Tongue (tissue), 2 donors: Measurements from ENCODE around the gene GPR35. TPM values are rescaled to one million over a fixed set of nuclear protein-coding genes. Genes with fewer than 3 reads are reported as not detected.
"Not testable (repeated sequence)": the region's sequence is repeated elsewhere in the genome, so short reads cannot be mapped to it uniquely, and the experiment has no call there.

Source experiments
- DNase-seq: peaks from one replicate; pipeline ENCODE4 v3.0.0-alpha.2; 2015
- total RNA-seq: library from RNA; depleted of rRNA; stranded (reverse); fragments of >200 nt; gene quantifications from one replicate; pipeline ENCODE4 v1.2.3, GENCODE V29; 2014

GPR35 gene
- total RNA-seq, 1 donor from 2014 or later = 1.1 TPM

DNA sequence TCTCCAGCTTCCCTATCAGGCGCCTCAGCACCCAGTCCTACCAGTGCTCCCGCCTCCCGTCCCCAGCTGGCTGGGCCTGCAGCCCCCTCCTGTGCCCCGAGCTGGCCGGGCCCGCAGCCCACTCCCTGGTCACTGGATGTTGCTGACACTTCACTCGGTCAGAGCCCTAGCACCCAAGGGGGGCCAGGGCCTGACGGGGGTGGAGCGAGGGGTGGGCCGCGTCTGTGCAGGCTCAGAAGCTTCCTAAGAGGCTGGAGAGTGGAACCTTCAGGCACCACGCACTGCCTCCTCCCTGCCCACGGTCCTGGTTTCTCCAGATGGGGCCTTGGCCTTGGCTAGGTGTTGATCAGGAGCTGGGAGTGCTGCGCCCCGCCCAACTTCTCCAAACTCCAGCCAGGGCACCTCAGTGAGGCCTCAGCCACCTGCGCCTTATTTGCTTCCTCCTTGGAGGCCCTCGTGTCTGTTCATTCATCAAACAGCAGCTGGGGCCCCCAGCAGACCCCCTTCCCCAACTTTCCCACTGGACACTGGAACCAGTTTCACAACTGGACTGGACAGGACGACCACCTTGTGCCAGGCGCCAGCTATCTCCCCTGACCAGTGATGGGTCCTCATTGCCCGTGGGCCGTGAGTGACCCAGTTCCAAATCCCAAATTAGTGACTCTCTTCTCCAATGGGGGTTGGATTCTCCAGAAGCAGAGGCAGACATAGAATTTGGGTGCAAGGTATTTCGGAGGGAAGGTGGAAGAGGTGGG lies 22.0 kb upstream of the GPR35 start:
- DNase-seq = no peak

DNA sequence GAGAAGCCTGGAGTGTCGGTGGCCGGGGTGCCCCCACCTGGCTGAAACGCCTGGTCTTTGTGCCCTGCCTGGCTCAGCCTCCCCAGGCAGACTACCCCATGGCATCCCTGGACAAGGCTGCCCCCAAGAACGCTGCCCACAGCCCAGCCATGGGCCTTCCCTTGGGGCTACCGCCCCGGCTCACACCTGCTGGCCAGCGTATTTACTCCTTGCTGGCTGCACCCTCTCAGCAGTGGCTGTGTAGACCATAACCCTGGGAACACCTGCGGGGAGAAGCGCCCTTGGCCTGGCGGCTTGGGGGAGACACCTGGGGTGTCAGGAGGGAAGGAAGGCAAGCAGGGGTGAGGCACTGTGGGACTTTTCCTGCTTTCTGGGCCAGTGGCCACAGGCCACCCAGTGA lies 21.4 kb upstream of the GPR35 start:
- DNase-seq = no peak

DNA sequence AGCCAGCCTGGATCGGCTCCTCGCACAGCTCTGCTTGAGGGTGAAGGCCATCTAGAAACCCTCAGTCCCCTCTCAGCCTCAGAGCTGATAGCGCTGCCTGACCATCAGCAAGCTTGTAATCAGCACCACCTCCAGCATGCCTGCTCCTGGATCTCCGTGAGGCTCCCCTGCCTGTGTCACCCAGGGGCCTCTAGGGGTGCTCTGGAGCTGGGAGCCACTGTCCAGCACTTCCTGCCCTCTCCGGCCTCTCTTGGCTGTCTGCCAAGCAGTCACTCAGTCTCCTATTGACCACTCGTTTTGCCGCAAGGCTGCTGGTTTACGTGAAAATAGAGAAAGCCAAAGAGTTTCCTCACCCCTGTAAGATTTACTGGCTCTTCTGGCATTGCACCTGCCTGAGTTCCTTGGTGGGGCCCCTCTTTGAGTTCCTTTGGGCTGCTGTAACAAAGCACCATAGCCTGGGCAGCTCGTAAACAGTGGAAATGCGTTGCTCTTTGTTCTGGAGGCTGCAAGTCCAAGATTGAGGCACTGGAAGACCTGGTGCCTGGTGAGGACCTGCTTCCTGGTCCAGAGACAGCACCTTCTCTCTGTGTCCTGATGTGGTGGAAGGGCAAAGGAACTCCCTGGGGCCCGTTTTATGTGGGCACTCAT lies 20.9 kb upstream of the GPR35 start:
- peak; percentile 65 for DNase-seq

DNA sequence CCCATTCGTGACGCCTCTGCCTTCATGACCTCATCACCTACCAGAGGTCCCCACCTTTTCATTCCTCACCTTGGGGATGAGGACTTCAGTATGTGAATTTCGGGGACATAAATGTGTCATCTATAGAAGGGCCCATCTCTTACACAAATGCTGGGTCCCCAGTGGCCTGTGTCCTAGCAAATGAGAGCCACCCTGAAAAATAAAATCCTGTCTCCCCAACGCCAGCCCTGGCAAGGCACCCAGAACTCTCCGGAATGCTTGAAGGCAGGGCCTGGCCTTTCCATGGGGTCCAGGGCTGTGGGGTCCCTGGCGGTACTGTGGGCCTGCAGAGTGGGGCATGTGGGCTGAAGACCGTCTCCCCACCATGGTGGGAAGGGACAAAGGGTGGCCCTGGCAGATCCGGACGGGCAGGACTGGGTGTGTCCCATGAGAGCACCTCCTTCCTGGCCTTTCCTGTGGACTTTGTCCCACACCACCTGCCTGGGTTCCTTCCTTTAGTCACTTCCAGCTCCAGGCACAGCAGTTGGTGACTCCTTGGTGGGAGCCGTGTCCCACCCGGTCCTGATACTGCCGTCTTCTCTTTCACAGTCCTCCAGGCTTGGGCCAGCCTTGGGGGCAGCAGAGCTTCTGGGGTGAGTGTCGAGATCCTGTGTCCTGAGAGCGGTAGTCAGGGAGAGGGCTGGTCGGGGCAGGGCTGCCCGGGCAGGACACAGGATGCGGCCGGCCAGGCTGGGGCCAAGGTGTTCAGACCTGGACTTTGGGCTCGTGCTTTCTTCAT lies 20.2 kb upstream of the GPR35 start:
- DNase-seq = no peak

DNA sequence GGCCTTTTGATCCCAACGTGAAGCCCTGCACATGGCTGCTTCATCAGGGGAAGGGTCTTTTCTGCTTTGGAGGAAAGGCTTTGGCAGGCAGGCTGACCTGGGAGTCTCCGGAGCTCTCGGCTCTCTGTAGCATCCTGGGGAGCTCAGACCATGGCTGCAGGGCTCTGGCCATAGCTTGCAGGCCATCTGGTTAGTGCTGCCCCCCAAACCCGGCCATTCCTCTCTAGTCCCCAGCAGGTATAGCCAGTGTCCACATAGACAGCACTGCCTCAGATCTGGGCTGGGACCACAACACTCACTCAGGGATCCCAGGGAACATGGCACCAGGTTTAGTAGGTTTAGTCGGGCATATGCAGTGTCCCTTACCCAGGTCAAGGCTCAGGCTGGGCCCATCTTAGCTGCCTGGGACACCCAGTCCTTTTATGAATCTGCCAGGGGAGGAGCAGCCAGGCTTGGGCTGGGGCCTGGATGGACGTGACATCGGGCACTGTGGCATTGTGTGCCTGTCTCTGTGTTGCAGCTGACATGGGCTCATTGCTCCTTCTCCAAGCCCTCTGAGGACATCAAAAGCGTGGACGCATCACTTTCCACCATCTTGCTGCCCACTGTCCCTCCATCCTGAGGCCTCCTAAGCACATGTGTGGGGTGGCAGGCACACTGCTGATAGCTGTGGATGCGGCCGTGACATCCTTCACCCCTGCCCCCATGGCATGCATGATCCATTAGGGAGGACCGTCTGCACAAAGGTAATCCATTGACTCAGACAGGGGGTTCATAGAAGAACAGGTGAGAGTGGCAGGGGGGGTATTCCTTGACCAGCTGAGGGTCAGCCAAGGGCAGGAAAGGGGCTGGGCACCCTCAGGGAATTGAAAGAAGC lies 19.2 kb upstream of the GPR35 start:
- DNase-seq = no peak

DNA sequence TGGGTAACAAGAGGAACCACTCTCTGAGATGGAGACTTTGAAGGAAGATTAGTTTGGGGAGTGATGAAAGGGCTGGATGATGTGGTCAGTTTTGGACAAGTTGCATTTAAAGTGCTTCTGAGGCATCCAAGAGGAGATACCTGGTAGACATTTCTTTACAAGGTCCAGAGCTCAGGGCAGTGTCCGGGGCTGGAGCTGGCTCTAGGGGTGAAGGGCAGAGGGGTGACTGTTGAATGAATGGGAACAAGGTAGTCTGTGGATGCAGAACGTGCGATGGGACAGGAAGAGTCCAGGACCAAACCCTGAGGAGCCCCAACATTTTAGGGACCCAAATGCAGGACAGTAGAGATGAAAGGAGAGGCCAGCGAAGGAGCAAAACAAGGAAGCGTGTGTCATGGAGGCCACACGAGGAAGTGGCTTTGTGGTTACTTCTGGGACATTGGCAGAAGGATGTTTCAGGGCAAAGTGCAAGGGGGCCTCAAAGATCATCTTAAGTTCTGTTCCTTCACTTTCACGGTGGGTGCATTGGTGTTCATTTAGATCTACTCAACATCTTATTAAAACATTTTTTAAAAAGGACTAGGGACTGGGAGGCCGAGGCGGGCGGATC lies 13.6 kb upstream of the GPR35 start:
- no peak for DNase-seq

DNA sequence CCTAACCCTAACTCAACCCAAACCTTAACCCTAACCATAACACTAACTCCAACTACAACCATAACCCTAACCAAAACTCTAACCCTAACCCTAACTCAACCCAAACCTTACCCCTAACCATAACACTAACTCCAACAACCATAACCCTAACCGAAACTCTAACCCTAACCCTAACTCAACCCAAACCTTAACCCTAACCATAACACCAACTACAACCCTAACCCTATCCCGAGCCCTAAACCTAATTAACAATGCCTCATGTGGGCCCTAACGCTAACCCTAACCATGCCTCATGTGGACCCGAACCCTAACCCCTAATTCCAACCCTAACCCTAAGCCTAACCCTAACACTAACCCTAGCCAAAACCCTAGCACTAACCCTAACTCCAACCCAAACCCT lies 11.5 kb upstream of the GPR35 start:
- DNase-seq = no peak

DNA sequence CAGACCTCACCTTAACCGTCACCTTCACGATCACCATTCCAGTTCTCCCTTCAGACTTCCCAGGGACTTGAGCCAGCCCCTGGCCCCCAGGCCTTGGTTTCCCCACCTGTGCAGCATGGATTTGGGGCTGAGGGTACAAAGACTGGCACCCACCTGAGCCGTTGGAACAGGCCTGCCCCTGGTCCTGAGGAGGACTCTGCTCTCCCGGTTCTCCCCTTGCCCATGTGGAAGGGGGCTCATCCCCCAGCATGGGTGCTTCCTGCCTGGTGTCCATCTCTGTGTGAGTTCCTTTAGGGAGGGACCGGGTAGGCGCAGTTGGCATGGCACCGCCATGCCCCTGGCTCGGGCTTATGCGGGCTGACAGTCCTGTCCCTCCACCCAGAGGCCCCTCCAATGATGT lies 10.9 kb upstream of the GPR35 start:
- no peak for DNase-seq

DNA sequence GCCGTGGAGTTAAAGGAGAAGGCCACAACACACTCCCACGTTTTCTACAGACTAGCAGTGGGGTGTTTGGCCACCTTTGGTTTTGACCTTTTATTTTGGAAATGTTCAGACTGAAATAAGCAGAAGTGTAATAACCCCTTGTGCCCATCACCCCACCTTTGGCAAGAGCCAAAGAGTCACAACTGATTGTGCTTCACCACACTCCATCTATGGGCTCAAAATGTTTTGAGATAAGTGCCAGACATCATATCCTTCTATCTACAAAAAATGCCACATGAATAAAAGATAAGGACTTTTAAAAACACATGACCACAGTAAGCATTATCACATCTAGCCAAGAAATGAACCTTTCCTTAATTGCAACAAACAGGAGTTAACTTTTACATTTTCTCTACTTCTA lies 9.9 kb upstream of the GPR35 start:
- DNase-seq = no peak

DNA sequence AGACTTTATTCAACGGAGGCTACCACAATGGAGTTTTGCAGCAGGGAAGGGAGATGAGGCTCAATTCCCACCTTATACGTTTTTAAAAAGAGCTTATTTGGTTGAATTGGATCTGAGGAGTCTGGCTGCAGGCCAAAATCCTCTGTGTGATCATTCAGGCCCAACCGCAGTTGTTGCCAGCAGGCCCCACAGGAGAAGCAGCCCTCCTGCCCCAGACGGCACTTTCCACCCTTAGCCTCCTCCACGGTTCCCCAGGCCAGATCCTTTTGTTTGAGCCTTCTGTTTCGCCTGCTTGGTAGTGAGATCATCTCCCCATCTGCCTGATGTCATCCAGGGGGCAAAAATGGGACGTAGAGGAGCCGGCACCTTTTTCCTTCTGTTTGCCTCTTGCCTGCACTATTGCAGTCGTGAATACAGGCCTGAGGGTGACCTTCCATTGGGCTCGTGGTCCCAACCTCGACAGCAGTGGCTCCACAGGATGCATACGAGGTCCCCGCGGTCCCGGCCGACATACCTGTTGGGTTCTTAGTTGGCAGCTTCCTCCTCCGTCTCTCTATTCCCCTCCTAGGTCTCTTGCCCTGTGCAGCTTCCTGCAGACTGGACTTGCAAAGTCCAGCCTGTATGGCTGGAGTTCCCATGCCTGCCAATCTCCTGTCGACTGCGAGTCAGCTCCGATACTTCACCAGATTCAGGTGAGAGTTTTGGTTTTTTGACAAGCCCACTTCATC lies 9.3 kb upstream of the GPR35 start:
- DNase-seq = no peak

DNA sequence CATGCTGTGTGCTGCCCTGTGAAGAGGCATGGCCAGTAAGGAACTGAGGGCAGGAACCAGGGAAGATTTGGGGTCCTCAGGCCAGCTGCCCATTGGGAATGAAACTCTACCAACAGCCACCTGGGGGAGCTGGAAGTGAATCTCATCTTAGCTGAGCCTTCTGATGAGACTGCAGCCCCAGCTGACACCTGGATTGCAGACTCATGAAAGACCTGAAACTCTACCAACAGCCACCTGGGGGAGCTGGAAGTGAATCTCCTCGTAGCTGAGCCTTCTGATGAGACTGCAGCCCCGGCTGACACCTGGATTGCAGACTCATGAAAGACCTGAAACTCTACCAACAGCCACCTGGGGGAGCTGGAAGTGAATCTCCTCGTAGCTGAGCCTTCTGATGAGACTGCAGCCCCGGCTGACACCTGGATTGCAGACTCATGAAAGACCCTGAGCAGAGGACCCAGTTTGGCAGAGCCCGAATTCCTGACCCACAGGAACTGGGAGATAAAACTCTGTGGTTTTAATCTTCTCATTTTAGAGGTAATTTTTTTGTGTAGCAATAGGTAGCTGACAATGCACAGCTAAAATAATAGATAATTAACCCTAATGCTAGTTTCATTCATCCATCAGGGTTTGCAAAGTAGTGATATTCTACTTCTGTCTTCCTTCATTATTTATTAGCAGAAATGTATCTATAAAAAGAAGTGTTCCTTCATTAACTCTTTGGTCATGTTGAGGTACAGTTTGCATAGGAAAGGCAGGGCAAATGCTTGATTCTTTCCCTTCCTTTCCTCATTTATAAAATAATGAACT lies 8.2 kb upstream of the GPR35 start:
- DNase-seq = not testable (repeated sequence)

DNA sequence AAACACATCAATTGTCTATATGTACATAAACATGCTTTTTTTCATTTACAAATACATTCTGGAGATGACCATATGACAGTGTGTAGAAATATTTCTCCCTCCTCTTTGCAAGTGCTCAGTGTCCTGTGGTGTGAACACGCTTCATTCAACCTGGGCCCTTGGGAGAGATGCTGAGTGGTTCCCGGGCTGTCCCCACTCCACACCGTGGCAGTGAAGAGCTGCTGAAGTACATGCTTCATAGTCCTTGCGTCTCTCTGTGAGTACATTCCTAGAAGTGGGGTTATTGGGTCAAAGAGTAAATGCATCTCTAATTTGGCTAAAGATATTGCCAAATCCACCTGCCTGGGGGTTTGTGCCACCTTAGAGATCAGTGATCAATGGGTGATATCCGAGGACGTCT lies 6.5 kb upstream of the GPR35 start:
- DNase-seq = no peak

DNA sequence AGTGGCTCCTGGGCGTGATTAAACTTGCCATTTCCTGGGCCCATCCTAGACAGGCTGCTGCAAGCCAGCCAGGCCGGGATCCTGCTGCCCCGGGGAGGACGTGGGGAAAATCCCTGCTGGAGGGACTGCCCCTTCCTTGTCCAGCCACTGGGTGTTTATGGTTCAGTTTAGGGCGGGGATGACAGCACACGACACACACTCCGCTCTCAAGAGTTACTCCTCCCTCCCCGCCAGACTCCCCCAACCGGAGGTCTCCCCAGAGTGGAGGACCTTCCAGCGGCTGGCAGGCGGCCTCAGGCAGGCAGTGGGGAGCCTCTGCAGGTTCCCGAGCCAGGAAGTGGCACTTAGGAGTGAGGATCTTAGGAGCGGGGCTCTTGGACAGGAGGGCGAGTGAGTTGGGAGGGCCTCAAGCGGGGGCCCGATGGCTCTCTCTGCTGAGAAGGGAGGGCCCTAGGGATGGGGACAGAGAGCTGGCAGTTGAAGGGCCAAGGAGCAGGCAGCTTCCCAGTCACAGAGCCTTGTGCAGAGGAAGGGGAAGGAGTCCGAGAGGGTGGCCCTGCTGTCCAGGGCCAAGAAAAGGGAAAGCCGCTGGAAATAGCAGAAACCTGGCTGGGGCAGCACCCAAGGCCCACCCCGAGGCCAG lies 5.7 kb upstream of the GPR35 start:
- DNase-seq = no peak

DNA sequence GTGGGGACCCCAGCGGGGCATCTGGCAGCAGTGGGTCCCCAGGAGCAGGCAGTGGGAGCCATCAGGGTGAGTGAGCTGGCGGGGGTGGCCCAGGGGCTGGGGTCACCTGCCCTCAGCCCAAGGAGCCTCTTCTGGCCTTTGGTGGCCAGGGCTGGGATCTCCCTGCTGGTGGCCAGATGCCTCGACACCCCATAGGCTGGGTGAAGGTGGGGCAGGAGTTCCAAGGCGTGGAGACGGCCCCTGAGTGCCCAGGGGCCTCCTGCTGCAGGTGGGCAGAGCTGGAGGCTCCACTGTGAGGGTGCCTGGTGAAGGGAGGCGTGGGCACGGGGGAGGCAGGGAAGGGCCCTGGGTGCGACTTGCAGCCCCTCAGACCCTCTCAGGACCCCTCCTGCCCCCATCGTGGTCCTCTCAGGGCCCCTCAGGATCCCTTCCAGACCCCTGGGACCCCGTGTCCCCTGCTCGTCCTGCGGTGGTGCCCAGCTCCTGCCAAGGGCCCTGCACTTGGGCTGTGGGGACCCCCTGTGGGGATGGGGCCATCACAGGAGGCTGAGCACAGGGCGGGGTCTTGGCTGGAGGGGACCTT lies 5.0 kb upstream of the GPR35 start:
- DNase-seq = no peak

DNA sequence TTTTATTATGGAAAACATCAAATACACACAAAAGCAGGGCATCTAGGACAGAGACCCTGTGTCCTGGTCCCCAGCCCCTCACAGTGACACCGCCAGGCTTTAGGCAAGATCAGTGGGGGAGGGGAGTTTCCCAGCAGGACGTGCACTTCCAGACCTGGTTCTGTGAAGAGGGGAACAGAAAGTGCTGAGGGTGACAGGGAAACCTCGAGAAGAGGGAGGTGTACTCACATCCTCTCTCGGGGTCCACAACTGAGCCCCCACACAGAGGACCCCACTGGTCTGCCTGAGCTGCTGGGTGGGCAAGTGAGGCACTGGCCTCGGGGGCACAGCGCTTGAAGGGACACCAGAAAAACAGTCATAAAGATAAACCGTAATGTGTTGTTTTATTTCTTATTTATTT lies 4.4 kb upstream of the GPR35 start:
- no peak for DNase-seq

DNA sequence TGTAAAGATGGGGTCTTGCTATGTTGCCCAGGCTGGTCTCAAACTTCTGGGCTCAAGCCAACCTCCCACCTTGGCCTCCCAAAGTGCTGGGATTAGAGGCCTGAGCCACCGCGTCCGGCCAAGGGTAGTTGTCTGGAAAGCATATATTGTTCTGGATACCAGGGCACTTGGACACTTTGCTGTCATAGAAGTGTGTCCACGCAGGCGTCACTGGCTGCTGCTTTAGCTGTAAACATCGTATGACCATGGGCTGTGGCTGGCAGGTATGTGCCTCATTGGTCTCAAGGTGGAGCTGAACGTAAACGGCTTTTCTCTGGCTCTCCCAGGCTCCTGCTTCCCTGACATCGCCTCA lies 3.2 kb upstream of the GPR35 start:
- DNase-seq = no peak

DNA sequence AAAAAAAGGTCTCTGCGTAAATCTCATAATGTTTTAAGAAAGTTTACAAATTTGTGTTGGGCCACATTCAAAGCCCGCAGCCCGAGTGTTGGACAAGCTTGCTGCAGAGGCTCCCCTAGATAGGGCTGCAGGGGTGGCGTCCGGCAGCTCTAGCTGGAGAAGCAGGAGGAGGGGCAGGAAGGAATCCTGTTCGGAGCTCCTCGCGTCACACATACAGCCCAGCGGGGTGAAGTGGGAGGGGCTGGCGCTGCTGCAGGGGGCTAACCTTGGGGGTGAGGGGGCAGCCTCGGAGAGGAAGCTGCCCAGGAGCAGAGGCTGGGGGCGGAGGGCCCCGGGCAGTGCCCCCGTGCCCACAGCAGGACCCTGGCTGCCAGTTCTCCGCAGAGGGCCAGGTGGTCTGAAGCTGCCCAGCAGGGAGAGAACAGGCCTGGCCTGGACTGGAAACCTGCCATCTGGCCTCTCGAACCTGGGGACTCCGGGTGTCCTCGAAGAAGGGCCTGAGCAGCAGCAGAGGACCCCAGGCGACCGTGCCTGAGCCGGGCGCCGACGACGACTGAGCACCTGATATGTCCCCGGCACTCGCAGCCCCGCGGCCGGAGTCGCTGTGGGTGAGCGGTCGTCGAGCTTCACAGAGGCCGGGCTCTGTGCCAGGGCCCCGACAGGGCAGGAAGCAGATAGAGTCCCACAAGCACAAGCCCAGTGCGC lies 2.6 kb upstream of the GPR35 start:
- no peak for DNase-seq

DNA sequence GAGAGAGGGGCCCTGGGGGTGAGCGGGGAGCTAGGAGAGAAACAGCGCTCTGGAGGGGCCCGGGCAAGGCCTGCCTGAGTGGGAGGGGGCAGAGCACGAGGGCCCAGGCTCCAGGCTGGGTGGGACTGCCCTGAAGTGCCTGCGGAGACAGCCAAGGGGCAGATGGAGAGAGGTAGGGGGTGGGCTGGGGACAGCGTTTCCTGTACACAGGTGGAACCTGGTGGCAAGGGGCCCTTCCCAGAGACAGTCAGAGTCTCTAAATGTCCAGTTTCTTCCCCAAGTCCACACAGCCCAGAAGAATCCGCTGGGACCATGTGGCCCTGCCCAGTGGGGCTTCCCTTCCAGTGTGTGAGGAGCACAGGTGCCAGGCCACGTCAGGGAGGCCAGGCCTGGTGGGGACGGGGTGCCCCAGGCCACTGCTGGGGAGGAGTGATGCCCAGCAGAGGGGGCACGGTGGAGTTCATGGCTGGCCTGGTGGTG lies 1.7 kb upstream of the GPR35 start:
- no peak for DNase-seq
